Measurements from ENCODE around the gene CRIP1. TPM values are rescaled to one million over a fixed set of nuclear protein-coding genes. Genes with fewer than 3 reads are reported as not detected.
A peak's percentile ranks its signal among the peaks of the same experiment; 100 is the strongest.

The CRIP1 gene
- total RNA-seq, 2 donors from 2014 or later = 146 to 174 TPM

DNA sequence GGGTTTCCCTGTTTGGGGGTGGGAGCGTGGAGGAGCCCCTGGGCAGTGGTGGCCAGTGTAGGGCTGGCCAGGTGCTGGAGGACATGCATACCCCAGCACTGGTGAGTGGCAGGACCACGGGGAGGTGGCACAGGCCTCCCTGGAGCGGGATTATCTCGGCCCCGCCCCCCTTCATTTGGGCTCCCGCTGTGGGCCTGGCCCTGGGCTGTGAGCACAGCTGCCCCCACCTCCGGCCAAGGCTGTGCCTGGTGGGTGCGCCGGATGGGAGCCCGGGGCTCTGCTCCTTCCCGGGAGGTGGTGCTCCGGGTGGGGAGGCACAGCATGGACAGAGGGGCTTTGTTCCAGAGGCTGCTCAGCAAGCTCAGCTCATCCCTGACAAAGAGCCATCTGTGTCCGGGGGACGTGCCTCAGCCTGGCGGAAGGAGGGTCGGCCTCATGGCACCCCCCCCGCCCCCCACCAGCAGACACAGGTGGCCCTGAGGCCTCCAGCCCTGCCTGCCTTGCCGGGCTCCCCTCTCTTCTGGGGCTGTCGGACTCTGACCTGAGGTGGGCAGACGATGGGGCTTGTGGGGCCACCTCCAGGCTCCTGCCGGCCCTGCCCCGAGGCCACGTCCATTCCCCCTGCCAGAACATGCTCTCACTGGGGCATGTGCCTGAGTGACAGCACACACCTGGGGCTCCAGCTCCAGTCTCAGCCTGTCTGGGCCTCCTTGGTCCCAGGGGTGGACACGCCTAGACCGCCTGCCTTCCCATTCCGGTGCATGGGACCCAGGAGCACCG is 12.8 kb downstream of the CRIP1 start:
- no peaks in the 10 kb centered on the region for H3K9me3 Mint-ChIP-seq
- no peak overlapping the region for H3K4me3 Mint-ChIP-seq
- H3K27me3 Mint-ChIP-seq (ENCODE audit: low read depth) = no peaks in the 10 kb centered on the region
- ATAC-seq (replicated peaks in 1 of 2) (no peak), DNase-seq (no peak)
- no peaks in the 10 kb centered on the region for H3K4me1 Mint-ChIP-seq (ENCODE audit: low read depth)
- peaks cover 0 to 4% of the 10 kb centered on the region in 2 donors for H3K36me3 Mint-ChIP-seq (ENCODE audit: insufficient read depth in 2 of 2)
- H3K27ac Mint-ChIP-seq = no peak overlapping the region

DNA sequence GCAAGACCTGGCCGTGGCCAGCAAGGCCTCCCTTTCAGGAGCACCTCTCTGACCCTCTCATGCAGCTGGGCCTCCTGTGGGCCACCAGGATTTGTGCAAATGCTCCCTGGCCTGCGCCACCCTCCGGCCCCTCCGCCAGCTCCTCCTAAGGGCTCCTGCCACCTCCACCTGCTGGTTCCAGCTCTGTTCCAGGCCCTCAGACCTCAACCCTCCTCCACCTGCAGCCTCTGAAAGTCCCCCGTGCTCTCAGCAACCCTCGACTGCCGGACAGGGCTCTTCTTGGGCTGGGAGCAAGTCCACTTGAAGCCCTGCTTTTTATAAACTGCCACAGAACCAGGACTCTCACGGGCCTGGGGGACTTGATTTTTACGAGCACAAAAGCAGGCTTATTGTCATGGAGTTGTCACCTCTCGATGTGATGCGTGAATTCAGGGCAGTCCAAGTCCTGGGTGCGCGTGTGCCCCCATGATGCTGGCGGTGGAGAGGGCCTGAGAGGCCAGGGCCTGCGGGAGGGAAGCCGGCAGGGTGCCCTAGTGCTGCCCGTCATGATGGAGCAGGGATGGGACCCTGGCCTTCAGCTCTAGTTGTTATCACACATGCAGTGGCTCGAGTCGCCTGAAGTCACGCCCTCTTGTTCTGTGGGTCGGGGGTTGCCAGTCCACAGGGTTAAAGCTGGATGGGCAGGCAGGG is 13.5 kb downstream of the CRIP1 start:
- Mint-ChIP-seq H3K9me3 (no peaks in the 10 kb centered on the region), H3K27me3 (ENCODE audit: low read depth) (no peaks in the 10 kb centered on the region), H3K27ac (no peak overlapping the region), H3K4me3 (no peak overlapping the region), H3K4me1 (ENCODE audit: low read depth) (no peaks in the 10 kb centered on the region), H3K36me3 (ENCODE audit: insufficient read depth in 2 of 2) (peaks cover 0 to 4% of the 10 kb centered on the region in 2 donors)
- no peak for DNase-seq
- no peak for ATAC-seq (replicated peaks in 1 of 2)

- no peaks in the 10 kb centered on the region for H3K27me3 Mint-ChIP-seq (ENCODE audit: low read depth)
- H3K27ac Mint-ChIP-seq = no peak overlapping the region
- peaks cover 0 to 4% of the 10 kb centered on the region in 2 donors for H3K36me3 Mint-ChIP-seq (ENCODE audit: insufficient read depth in 2 of 2)
- H3K4me1 Mint-ChIP-seq (ENCODE audit: low read depth) = no peaks in the 10 kb centered on the region
- H3K4me3 Mint-ChIP-seq = no peak overlapping the region
- DNase-seq (no peak), ATAC-seq (replicated peaks in 1 of 2) (no peak)
- H3K9me3 Mint-ChIP-seq = no peaks in the 10 kb centered on the region
Observed at GRCh38 chr14:105500726-105501101, 14.0 kb downstream of the CRIP1 start.

GRCh38 chr14:105501504-105502291 is 15.0 kb downstream of the CRIP1 start:
- no peaks in the 10 kb centered on the region for H3K4me1 Mint-ChIP-seq (ENCODE audit: low read depth)
- no peaks in the 10 kb centered on the region for H3K9me3 Mint-ChIP-seq
- no peaks in the 10 kb centered on the region for H3K27me3 Mint-ChIP-seq (ENCODE audit: low read depth)
- H3K4me3 Mint-ChIP-seq = no peak overlapping the region
- H3K27ac Mint-ChIP-seq = no peak overlapping the region
- peaks cover 0 to 4% of the 10 kb centered on the region in 2 donors for H3K36me3 Mint-ChIP-seq (ENCODE audit: insufficient read depth in 2 of 2)
- ATAC-seq (replicated peaks in 1 of 2) (no peak), DNase-seq (no peak)

DNA sequence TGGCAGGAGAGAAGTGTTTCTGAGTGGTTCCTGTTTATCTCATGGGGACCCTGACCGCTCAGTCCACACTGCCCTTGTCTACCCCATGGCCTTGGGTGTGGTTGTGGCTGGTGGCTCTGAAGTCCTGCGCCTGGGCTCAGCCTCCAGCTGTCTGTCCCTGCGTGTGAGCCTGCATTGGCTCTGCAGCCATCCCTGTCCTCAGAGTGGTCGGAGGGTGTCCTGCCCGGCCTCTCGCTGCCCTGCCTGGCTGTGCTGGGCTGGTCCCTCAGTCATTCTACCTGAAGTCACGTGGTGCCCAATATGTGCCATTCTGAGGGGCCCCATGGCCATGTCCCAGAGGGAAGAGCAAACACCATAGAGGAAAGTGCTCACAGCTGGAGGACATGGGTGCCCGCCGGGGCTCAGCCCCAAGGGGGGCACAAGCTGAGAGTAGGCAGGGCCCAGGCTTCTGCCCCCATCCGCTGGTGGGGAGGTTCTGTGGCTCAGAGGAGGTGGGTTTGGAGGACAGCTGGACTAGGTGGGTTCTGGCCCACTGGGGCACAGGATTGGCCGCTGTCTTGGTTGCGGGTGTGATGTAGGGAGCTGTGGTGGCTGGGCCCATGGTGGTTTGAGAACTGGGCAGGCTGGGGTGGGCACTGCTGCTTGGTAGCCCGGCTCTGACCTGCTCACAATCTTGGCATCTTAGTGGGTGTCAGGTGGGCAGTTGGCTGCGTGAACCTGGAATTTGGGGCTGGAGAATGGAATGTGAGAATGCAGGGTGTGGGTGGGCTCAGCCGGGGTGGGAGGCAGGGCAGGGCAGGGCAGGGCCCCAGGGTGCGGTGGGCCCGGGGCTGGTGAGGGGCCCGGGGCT is 16.0 kb downstream of the CRIP1 start:
- peaks cover 8% of the 10 kb centered on the region for H3K27me3 Mint-ChIP-seq (ENCODE audit: low read depth)
- ATAC-seq (replicated peaks in 1 of 2) = no peak
- no peak for DNase-seq
- no peaks in the 10 kb centered on the region for H3K9me3 Mint-ChIP-seq
- peaks cover 0 to 4% of the 10 kb centered on the region in 2 donors for H3K36me3 Mint-ChIP-seq (ENCODE audit: insufficient read depth in 2 of 2)
- no peak overlapping the region for H3K4me3 Mint-ChIP-seq
- peaks cover 1% of the 10 kb centered on the region for H3K4me1 Mint-ChIP-seq (ENCODE audit: low read depth)
- no peak overlapping the region for H3K27ac Mint-ChIP-seq

DNA sequence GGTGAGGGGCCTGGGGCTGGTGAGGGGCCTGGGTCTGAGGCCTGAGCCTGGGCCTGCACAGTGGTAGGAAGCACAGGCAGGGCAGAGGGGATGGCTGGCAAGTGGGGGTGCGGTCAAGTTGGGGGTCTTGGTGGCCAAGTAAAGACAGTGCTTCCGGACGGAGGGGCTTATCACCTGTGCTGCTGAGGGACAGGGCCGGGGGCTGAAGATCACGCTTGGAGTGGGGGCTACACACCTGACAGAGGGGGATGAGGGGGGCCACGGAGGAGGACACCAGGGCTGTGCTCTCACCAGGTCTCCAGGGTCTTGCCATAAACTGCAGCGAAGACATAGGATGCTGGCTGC is 16.6 kb downstream of the CRIP1 start:
- Mint-ChIP-seq H3K27me3 (ENCODE audit: low read depth) (peaks cover 14% of the 10 kb centered on the region), H3K36me3 (ENCODE audit: insufficient read depth in 2 of 2) (peaks cover 0 to 2% of the 10 kb centered on the region in 2 donors), H3K4me1 (ENCODE audit: low read depth) (peaks cover 6% of the 10 kb centered on the region), H3K27ac (no peak overlapping the region), H3K9me3 (no peaks in the 10 kb centered on the region), H3K4me3 (no peak overlapping the region)
- ATAC-seq (replicated peaks in 1 of 2) = no peak
- no peak for DNase-seq

DNA sequence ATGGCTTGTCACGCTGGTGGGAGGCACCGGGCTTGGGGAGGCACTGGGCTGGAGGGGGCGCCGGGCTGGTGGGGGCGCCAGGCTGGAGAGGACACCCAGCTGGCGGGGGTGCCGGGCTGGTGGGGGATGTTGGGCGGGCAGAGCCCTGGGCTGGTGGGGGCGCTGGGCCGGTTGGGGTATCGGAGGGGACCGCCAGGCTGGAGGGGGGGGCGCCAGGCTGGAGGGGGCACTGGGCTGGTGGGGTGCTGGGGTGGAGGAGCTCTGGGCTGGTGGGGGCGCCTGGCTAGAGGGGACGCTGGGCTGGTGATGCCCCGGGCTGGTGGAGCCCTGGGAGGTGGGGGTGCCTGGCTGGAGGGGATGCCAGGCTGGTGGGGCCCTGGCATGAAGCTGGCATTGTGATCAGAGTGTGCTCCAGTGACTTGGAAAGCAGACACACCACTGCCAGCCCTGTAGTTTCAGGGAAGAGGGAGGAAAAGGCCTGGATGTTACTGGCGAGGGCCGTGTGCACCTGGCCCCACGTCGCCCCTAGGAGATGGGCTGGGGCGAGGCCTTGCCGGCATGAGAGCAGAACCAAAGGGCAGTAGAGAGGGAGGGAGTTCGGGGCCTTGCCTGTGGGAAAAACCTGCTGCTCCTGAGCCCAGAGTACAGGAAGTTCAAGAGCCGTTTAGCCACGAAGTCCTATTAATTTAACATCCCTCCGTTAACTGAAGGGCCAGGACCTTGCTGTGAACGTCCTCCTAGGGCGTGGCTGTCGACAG is 17.4 kb downstream of the CRIP1 start:
- H3K4me1 Mint-ChIP-seq (ENCODE audit: low read depth) = peaks cover 6% of the 10 kb centered on the region
- H3K36me3 Mint-ChIP-seq (ENCODE audit: insufficient read depth in 2 of 2) = no peaks in the 10 kb centered on the region
- DNase-seq (no peak), ATAC-seq (replicated peaks in 1 of 2) (peak in 1 of 2 donors; percentile 12)
- no peak overlapping the region for H3K4me3 Mint-ChIP-seq
- H3K27me3 Mint-ChIP-seq (ENCODE audit: low read depth) = peaks cover 20% of the 10 kb centered on the region
- H3K9me3 Mint-ChIP-seq = no peaks in the 10 kb centered on the region
- H3K27ac Mint-ChIP-seq = no peak overlapping the region

DNA sequence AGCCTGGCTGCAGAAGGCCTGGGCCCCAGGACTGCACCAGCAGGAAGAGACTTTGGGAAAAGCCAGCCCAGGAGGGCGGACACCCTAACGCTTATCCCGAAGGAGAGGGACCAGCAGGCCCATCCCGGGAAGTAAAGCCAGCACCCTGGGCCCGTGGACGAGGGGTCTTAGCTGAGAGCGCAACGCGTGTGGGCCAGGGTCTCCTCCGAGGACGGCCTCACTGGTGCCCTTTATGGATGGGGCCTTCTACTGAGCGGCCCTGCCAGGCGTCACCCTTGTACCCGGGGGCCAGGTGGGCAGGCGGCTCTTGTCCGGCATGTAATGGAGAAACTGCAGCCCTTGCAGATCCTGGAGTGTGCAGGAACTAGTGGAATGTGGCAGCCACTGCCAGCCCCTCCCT is 18.4 kb downstream of the CRIP1 start:
- Mint-ChIP-seq H3K27me3 (ENCODE audit: low read depth) (peaks cover 20% of the 10 kb centered on the region), H3K4me3 (no peak overlapping the region), H3K27ac (no peak overlapping the region), H3K4me1 (ENCODE audit: low read depth) (peaks cover 6% of the 10 kb centered on the region), H3K9me3 (no peaks in the 10 kb centered on the region), H3K36me3 (ENCODE audit: insufficient read depth in 2 of 2) (no peaks in the 10 kb centered on the region)
- DNase-seq (no peak), ATAC-seq (replicated peaks in 1 of 2) (no peak)

DNA sequence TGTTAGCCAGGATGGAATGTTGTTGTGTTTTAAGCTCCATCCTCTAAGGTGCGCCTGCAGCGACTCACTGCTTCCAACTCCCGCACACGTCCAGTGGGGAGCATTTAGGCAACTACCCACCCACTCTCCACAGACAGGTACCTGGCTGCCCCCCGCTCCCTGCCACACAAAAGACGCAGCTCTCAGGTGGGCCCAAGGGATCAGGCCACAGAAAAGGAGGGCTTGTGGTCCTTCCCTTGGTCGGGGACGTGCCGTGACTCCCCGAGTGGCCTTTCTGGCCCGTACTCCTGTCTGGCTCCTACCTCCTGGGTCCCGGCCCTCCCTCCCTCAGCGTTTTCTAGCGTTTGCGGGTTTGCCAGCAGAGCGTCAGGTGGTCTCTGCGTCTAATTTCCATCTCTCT is 20.6 kb downstream of the CRIP1 start:
- no peak overlapping the region for H3K27ac Mint-ChIP-seq

GRCh38 chr14:105508069-105508468 is 21.4 kb downstream of the CRIP1 start:
- Mint-ChIP-seq H3K27ac (no peak overlapping the region), H3K36me3 (ENCODE audit: insufficient read depth in 2 of 2) (no peaks in the 10 kb centered on the region), H3K4me1 (ENCODE audit: low read depth) (peaks cover 6% of the 10 kb centered on the region), H3K4me3 (no peak overlapping the region), H3K9me3 (no peaks in the 10 kb centered on the region), H3K27me3 (ENCODE audit: low read depth) (peaks cover 28% of the 10 kb centered on the region)
- no peak for DNase-seq
- no peak for ATAC-seq (replicated peaks in 1 of 2)

More for the DNA sequence above, 20.6 kb downstream of the CRIP1 start:
- DNase-seq (no peak), ATAC-seq (replicated peaks in 1 of 2) (no peak)
- Mint-ChIP-seq H3K27me3 (ENCODE audit: low read depth) (peaks cover 28% of the 10 kb centered on the region), H3K9me3 (no peaks in the 10 kb centered on the region), H3K36me3 (ENCODE audit: insufficient read depth in 2 of 2) (no peaks in the 10 kb centered on the region), H3K4me1 (ENCODE audit: low read depth) (peaks cover 6% of the 10 kb centered on the region), H3K4me3 (no peak overlapping the region)

DNA sequence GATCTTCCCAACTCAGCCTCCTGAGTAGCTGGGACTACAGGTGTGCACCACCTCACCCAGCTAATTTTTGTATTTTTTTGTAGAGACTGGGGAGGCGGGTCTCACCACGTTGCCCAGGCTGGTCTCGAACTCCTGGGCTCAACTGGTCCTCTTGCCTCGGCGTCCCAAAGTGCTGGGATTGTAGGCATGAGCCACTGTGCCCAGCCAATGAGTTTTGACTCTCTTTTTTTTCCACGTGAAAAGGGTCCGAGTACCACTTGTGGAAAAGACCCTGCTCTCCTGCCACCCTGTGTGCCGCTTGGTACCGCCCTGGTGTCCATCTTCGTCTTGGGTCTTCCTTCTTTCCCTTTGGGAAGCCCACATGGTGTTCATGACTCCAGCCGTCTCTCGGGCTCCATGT is 21.9 kb downstream of the CRIP1 start:
- H3K27ac Mint-ChIP-seq = no peak overlapping the region
- peaks cover 28% of the 10 kb centered on the region for H3K27me3 Mint-ChIP-seq (ENCODE audit: low read depth)
- H3K4me1 Mint-ChIP-seq (ENCODE audit: low read depth) = peaks cover 6% of the 10 kb centered on the region
- H3K36me3 Mint-ChIP-seq (ENCODE audit: insufficient read depth in 2 of 2) = no peaks in the 10 kb centered on the region
- DNase-seq (no peak), ATAC-seq (replicated peaks in 1 of 2) (no peak)
- H3K9me3 Mint-ChIP-seq = no peaks in the 10 kb centered on the region
- H3K4me3 Mint-ChIP-seq = no peak overlapping the region

DNA sequence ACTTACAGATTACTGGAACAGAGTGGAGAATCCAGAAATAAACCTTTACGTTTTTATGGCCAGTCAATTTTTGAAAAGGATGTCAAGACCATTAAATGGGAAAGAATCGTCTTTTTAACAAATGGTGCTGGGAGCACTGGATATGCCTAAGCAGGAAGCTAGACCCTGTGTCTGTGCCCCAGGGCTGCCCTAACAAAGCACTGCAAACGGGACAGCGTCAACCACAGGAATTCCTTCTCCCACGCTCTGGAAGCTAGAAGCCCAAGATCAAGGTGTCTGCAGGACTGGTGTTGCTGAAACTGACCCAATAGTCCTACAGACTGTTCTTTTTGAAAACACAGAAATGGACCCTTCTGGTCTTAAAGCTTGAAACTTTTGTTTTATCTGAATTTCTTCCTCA is 30.4 kb downstream of the CRIP1 start:
- H3K27me3 Mint-ChIP-seq (ENCODE audit: low read depth) = peaks cover 49% of the 10 kb centered on the region
- ATAC-seq (replicated peaks in 1 of 2) = no peak
- no peaks in the 10 kb centered on the region for H3K9me3 Mint-ChIP-seq
- no peak overlapping the region for H3K4me3 Mint-ChIP-seq
- peaks cover 0 to 2% of the 10 kb centered on the region in 2 donors for H3K36me3 Mint-ChIP-seq (ENCODE audit: insufficient read depth in 2 of 2)
- no peak for DNase-seq
- H3K27ac Mint-ChIP-seq = no peak overlapping the region
- H3K4me1 Mint-ChIP-seq (ENCODE audit: low read depth) = no peaks in the 10 kb centered on the region
